ENCODE data around the gene NEFH. TPM values are rescaled to one million over a fixed set of nuclear protein-coding genes. Genes with fewer than 3 reads are reported as not detected.

Gene NEFH
- total RNA-seq, 1 experiment from 2014 or later, result not detected

GRCh38 chr22:29443861-29444792 lies 35.9 kb upstream of the NEFH start:
- Mint-ChIP-seq H3K4me1 (ENCODE audit: low read depth, unreplicated experiment) (peaks cover 8% of the 10 kb centered on the region), H3K9me3 (ENCODE audit: low read depth, unreplicated experiment) (no peaks in the 10 kb centered on the region), H3K36me3 (ENCODE audit: insufficient read depth, unreplicated experiment) (no peaks in the 10 kb centered on the region), H3K27ac (ENCODE audit: unreplicated experiment) (no peak overlapping the region), H3K4me3 (ENCODE audit: low read depth, unreplicated experiment) (no peak overlapping the region), H3K27me3 (ENCODE audit: unreplicated experiment) (peaks cover 79% of the 10 kb centered on the region)
- no peak for TF ChIP-seq CTCF (IDR thresholded peaks at IDR 0.05; ENCODE audit: unreplicated experiment)
- no TSS peak for BruUV-seq (replicated peaks)
- no peak for DNase-seq
- CTCF ChIA-PET, result interaction anchor here (0.7 kb wide), 3 partner anchors 124 to 248 kb away, joined by 4 to 6 read pairs (median 4); no protein-coding TSS in a partner anchor
- intact Hi-C loops (cut with micrococcal nuclease; ENCODE audit: unreplicated experiment), result no loop called here

- no peak for DNase-seq
- Mint-ChIP-seq H3K27ac (ENCODE audit: unreplicated experiment) (no peak overlapping the region), H3K4me3 (ENCODE audit: low read depth, unreplicated experiment) (no peak overlapping the region), H3K4me1 (ENCODE audit: low read depth, unreplicated experiment) (peaks cover 8% of the 10 kb centered on the region), H3K27me3 (ENCODE audit: unreplicated experiment) (peaks cover 85% of the 10 kb centered on the region), H3K9me3 (ENCODE audit: low read depth, unreplicated experiment) (no peaks in the 10 kb centered on the region), H3K36me3 (ENCODE audit: insufficient read depth, unreplicated experiment) (no peaks in the 10 kb centered on the region)
- intact Hi-C loops (cut with micrococcal nuclease; ENCODE audit: unreplicated experiment), result no loop called here
- BruUV-seq (replicated peaks), result no TSS peak
- no peak for TF ChIP-seq CTCF (IDR thresholded peaks at IDR 0.05; ENCODE audit: unreplicated experiment)
- CTCF ChIA-PET, result no interaction called here
Measured at GRCh38 chr22:29445508-29445907, 34.5 kb upstream of the NEFH start.

GRCh38 chr22:29447906-29448305 lies 32.1 kb upstream of the NEFH start:
- intact Hi-C loops (cut with micrococcal nuclease; ENCODE audit: unreplicated experiment), result no loop called here
- CTCF ChIA-PET, result no interaction called here
- TF ChIP-seq CTCF (IDR thresholded peaks at IDR 0.05; ENCODE audit: unreplicated experiment), result no peak
- Mint-ChIP-seq H3K4me3 (ENCODE audit: low read depth, unreplicated experiment) (no peak overlapping the region), H3K4me1 (ENCODE audit: low read depth, unreplicated experiment) (peaks cover 8% of the 10 kb centered on the region), H3K9me3 (ENCODE audit: low read depth, unreplicated experiment) (no peaks in the 10 kb centered on the region), H3K27me3 (ENCODE audit: unreplicated experiment) (peaks cover 61% of the 10 kb centered on the region), H3K36me3 (ENCODE audit: insufficient read depth, unreplicated experiment) (no peaks in the 10 kb centered on the region), H3K27ac (ENCODE audit: unreplicated experiment) (no peak overlapping the region)
- no peak for DNase-seq
- no TSS peak for BruUV-seq (replicated peaks)

GRCh38 chr22:29449296-29449875 lies 30.6 kb upstream of the NEFH start:
- BruUV-seq (replicated peaks), result no TSS peak
- H3K4me1 Mint-ChIP-seq (ENCODE audit: low read depth, unreplicated experiment), result peaks cover 1% of the 10 kb centered on the region
- no peak overlapping the region for H3K4me3 Mint-ChIP-seq (ENCODE audit: low read depth, unreplicated experiment)
- no peak for DNase-seq
- H3K27me3 Mint-ChIP-seq (ENCODE audit: unreplicated experiment), result peaks cover 46% of the 10 kb centered on the region
- H3K36me3 Mint-ChIP-seq (ENCODE audit: insufficient read depth, unreplicated experiment), result no peaks in the 10 kb centered on the region
- TF ChIP-seq CTCF (IDR thresholded peaks at IDR 0.05; ENCODE audit: unreplicated experiment), result no peak
- intact Hi-C loops (cut with micrococcal nuclease; ENCODE audit: unreplicated experiment), result no loop called here
- no peak overlapping the region for H3K27ac Mint-ChIP-seq (ENCODE audit: unreplicated experiment)
- no peaks in the 10 kb centered on the region for H3K9me3 Mint-ChIP-seq (ENCODE audit: low read depth, unreplicated experiment)
- CTCF ChIA-PET, result no interaction called here

Data from Calu3 (cell line).